Cortex of kidney (tissue), 1 donor: ENCODE measurements around the gene DEDD.

Source experiments
- DNase-seq: peaks from one replicate; lab custom pipeline; 2025; lab: John Stamatoyannopoulos, UW

Gene DEDD

DNA sequence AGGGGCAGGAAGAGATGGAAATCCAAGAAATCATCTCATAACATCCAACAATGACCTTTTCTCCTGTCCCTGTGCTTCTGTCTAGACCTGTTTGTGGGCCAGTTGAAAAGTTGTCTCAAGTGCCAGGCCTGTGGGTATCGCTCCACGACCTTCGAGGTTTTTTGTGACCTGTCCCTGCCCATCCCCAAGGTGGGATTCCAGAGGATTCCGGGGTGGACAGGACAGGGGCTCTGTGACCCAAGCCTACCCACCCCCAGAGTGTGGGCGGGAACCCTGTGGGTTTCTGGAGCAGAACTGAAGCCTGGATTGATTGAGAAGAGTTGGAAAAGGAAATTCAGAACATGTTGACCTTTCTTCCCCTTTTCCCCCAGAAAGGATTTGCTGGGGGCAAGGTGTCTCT is 31.3 kb upstream of the DEDD start:
- DNase-seq: no peak

DNA sequence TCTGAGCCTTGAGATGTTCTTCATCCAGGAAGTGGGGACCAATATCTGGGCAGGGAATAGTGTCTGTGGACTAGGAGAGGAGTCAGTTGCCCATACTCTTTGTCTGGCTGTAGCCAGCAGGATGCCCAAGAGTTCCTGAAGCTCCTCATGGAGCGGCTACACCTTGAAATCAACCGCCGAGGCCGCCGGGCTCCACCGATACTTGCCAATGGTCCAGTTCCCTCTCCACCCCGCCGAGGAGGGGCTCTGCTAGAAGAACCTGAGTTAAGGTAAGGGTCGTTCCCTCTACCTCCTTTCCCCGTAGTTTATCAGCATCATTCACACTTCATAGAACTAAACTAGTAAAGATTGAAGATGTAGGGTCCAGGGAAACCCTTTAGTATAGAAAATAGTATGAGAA is 30.3 kb upstream of the DEDD start:
- DNase-seq: no peak

DNA sequence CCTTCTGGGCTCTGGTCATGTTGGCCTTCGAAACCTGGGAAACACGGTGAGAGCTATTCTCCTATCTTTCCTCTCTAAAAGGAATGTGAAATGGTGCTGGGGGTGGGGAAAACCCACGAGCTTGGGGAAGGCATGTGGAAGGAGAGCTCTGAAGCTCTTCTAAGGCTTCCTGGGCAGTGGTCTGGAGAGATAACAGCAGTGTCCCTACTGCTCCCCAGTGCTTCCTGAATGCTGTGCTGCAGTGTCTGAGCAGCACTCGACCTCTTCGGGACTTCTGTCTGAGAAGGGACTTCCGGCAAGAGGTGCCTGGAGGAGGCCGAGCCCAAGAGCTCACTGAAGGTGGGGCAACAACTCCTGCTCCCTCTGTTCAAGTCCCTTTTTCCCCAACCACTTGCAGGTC is 29.6 kb upstream of the DEDD start:
- DNase-seq: no peak

DNA sequence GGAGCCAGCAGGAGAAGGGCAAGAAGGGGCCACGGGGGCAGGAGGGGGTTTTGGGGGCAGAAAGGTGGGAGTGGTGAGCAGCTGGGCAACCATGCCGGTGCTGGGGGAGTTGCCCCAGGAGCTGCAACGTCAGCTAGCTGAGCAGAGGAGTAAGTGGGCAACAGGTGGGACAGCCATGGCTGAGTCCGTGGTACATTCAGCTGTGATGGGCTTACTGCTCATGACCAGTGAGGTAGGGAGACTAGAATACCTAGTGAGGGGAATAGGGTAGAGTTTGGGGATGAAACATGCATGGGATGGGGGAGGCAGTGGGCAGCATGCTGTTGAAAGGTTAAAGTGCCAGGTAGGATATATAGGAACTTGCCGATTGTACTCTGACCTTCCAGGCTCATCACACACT is 29.2 kb upstream of the DEDD start:
- DNase-seq: no peak

DNA sequence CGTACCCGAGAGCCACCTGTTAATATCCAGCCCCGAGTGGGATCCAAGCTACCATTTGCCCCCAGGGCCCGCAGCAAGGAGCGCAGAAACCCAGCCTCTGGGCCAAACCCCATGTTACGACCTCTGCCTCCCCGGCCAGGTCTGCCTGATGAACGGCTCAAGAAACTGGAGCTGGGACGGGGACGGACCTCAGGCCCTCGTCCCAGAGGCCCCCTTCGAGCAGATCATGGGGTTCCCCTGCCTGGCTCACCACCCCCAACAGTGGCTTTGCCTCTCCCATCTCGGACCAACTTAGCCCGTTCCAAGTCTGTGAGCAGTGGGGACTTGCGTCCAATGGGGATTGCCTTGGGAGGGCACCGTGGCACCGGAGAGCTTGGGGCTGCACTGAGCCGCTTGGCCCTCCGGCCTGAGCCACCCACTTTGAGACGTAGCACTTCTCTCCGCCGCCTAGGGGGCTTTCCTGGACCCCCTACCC is 28.2 kb upstream of the DEDD start:
- DNase-seq: no peak

DNA sequence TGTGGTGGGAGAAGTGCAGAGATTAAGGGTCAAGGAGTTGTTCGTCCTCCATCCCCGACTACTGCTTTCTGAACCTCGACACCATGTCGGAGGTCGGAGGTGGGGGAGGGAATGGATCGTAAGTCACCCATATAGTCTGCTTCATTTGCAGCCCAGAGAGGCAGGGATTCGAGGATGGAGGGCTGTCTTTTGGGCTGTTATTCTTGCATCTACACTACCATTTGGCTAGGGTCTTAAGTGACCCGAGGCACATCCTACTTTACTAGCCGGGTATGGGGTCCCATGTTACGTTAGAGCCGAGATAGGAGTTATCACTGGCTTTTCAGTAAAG is 27.4 kb upstream of the DEDD start:
- no peak for DNase-seq

DNA sequence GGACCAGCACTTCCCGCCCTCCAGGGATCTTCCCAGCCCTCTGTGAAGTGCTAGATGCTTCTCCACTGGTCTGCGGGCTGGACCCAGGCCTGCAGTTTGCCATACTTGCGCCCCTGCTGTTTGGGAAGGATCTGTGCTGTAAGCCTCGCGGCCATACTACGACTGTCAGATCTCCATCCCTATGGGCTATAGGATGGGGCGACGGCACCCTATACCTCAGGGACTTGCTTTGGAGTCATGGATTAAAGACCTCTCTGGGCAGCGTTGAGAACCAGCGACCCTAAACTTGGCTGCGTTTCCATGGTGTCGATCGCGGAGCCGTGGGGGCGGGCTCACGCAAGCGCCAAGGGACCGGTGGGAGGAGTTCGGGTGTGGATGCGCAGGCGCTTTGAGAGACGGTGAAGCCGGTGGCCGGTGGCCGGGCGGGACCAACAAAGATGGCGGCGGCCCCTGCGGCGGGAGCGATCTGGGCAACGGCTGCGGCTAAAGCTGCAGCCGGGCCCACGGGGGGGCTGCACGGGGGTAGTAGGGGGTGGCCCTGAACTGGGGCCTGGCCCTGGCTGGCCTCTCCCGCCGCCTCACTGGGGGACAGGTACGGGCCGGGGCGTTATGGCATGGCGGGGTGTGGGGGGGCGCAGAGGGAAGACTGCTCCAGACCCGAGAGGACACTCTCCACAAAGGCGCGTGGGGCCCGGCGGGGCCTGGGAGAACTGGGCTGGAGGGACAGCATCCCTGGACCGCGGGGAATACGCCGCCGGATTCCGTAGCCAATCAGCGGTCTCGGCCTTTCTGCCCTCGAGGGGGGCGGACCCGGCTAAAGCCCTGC is 26.8 kb upstream of the DEDD start, which contains the start of gene USP21:
USP21 (plus strand) TSS at position 414 of the 826 bp plus-strand sequence. CDS start 1,141 bp downstream, outside the sequence.
- DNase-seq: peak; percentile 38

DNA sequence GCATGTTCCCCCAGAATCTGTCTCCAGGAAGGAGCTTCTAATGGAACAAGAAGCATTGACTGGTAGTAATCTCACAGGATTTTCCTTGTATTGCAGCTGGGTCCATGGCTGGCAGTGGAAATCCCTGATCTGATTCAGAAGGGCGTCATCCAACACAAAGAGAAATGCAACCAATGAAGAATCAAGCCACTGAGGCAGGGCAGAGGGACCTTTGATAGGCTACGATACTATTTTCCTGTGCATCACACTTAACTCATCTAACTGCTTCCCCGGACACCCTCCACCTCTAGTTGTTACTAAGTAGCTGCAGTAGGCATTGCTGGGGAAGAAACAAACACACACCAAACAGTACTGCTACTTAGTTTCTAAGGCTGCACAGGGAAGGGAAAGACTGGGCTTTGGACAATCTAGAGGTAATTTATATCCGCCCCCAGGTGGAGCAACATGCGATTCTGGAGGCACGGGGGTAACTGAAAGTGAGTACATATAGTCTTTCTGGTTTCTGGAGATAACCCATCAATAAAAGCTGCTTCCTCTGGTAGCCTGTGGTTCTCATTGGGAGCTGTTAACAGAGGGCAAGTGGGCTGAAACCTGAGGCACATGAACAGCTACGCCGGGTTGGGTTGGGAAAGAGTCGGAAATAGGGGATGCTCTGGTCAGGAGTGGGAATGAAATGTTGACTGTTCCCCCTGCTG is 26.0 kb upstream of the DEDD start:
- no peak for DNase-seq

DNA sequence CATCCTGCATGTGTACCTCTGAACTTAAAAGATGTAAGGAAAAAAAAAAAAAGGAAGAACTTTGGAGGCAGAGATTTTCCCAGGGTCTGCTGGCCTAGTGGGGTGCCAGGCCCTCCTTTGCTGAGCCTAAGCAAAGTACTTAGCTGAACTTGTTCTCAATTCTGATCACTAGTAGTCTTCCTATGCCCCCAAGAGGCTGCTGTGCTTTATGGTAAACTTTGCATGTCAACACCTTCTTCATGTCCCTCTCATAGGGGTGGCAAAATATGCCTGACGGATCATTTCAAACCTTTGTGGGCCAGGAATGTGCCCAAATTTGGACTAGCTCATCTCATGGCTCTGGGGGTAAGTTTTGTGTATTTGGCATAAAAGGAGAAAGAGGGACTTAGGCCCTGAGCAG is 25.4 kb upstream of the DEDD start:
- DNase-seq: no peak

DNA sequence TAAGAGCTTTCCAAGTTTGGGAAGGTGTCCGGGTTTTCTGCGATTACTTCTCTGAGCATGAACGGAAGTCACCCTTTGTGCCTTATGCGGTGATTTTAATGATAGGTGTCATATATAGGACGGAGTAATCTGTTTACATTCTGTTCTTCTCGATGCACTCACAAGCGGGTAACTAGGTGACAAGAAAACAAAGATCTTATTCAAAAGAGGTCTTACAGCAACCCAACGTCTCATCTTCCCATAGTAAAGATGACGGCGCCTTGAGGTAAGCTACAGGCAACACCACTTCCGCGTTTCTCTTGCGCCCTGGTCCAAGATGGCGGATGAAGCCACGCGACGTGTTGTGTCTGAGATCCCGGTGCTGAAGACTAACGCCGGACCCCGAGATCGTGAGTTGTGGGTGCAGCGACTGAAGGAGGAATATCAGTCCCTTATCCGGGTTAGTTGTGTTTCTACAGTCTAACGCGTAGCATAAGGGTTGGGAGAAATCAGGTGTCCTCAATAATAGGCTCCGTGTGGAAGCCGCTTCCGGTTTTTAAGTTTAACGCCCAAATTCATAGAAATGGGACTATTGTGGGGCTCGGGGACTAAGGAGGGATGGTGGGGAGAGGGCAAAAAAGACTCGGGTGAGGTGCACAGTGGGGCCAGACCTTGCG is 21.3 kb upstream of the DEDD start, which contains the start of gene UFC1:
UFC1 (plus strand) TSS at position 297 of the 656 bp plus-strand sequence; CDS start at position 317, 20 bp downstream.
- DNase-seq: no peak

DNA sequence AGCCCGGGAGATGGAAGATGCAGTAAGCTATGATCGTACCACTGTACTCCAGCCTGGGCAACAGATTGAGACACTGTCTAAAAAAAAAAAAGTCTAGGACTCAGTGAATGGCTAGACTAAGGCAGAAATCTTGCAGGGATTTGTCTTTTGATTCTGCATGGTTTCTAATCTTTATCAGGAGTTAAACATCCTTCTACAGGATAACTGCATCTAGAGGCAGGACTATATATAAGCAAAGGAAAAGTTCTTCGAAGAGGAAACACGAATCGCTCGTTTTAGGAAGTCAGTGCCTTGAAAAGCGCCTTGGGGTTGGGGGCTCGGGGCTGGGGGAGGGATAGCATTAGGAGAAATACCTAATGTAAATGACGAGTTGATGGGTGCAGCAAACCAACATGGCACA is 20.7 kb upstream of the DEDD start:
- no peak for DNase-seq

DNA sequence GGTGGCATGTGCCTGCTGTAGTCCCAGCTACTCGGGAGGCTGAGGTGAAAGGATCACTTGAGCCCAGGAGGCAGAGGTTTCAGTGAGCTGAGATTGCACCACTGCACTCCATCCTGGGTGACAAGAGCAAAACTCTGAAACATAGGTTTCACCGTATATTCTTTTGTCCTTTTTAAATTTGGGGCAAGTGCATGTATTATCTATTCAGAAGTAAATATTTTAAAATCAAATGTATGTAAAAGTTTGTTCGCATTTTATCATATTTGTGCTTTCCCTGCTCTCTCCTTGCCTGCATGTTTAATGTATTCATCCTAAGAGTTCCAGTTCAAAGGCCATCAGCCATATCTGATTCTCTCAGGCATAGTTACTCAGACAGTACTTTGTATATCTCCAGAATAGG is 13.4 kb upstream of the DEDD start:
- DNase-seq: no peak

DNA sequence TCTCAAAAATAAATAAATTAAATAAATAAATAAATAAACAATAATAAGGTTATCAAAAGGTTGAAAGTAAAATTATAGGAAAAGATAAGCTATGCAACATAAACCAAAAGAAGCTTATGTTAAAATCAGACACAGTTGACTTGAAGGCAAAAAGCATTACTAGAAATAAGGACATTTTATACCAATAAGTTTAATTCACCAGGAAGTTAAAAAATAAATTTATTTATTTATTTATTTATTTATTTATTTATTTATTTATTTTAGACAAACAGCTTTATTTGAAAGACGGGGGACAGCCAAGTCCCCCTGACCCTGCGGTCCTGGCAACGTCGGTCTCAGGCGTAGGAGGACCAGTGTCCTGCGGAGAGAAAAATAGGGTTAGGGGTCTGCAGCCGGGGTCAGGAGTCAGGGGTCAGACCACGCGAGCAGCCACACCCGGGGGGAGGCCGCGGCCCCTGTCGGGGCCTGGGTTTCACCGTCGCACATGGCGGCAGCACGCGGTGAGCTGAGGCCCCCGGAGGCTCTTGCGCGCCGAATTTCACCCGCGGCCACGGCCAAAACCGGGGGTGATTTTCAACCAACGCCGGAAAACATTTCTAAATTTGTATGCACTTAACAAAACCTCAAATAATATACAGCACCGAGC is 8.4 kb upstream of the DEDD start:
- DNase-seq: no peak

DNA sequence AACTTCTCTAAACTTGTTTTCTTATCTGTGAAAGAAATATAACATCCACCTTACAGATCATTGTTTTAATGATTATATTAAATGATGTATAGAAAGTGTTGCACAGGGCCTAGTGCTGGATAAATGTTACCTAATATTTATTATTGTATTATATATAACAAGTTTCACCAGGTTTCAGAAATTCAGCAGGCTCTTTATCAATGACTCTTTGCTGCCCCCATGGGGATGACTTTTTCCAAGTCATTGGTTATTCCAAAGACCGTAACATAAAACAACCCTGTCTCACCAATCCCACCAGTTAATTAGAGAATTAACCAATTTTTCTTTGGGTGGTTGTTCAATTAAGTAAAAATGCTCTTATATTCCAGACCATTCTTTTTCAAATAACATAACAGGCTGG is 7.3 kb upstream of the DEDD start:
- DNase-seq: no peak

DNA sequence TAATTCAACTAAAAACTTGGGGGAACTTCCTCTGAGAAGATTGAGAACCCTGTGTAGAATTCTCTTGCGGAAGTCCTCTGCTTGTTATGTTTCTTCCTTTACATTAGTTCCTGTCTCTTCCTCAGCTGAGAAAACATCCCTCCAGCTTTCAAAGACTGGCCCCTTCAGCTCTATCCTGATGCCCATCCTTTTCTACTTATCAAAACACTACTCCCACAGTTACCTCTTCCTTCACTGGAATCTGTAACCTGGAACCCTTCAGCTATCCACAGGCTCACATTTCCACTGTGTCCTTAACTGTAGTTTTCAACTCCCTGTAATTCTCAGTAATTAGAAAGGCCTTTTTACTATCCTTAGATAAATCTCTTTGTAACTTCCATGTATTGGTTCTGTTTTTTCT is 6.0 kb upstream of the DEDD start:
- no peak for DNase-seq

DNA sequence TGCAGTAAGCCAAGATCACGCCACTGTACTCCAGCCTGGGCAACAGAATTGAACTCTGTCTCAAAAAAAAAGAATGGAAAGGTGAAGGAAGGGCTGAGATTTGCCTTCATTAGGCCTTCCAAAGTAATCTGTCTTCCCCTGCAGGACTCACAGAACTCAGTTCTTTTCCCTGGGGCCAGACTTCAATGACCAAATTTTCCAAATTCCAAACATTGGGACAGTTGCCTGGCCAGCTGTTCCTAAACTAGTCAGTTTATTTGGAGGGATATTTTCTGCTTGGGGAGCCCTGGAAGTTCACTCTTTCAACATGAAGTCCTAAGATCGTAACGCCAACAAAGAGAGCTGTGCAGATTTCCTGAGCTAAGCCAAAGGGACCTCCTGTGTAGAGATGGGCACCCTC is 5.4 kb upstream of the DEDD start:
- DNase-seq: no peak

DNA sequence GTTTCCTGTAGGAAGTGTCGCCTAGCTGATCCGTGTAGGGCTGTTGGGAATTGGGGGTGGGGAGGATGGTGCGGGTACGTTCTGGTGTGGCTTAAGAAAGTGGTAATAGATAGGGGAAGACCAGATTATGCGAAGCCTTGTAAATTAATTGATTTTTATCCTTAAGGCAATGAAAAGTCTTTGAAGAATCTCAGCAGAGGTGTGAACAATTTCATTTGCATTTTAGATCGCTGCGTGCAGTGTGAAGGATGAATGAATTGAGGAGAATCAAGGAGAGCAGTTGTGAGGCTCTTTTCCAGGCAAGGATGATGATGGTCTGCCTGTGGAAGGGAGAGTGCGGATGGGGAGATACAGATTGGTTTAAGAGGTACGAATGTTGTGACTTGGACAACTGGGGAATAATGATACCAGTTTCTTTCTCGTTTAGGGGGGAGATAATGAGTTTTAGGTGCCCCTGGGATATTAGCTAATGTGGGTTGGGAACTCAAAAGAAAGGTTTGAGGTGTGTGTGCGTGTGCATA is 813 bp upstream of the DEDD start:
- DNase-seq: no peak

DNA sequence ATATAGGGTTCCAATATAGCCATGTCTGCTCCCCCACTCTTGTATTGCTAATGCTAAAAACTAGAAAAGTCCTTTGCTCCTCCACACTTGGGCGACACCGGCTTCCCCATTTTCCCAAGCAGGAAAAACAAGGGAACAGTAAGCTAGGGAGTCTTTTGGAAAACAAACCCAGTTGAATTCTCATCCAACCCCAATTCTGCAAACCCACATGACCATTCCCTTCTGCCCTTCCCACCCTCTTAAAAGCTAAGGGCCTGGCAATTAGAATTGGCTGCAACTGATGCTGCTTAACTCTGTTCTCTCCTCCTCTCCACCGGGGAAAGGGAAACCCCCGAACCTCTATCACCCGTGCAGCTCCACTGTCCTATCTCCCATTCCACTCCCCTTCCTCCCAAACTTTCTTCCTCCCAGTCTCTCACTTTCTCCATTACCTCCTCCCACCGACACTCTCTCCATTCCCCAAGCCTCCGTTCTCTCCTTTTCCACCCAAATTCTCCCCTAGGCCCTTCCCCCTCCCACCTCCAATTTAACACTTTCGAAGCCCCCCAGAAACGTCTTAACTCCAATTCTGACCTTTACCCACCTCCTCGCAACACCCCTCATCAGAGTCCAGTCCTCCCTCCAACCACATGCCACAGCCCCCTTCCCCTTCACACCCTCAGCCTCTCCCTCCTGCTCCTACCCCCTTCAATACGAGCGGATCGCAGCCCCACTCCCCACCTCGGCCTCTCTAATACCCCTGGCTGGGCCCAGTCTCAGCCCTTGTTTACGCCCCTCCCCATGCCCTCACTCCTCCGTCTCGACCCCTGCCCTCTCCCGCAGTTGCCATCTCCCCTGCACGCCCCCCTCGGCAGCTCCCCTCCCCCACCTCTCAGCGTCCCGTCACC is 701 bp downstream of the DEDD start:
- no peak for DNase-seq

DNA sequence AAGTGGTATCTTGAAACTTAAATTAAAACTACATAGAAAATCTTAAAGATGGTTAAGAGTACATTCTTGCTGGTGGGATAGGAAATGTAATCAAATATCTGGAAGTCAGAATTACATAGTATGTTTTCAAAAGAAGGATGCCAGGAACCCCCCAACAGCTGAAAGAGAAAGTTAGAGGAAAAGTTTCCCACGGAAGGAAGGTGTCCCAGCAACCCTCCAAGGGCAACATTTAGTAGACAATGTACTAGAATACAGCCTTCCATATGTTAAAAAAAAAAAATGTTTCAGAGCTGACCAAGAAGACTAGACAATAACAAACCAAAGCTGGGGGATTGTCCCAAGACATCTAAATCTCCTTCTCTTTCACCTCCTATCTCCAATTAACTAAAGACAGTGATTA is 2.2 kb downstream of the DEDD start:
- no peak for DNase-seq

DNA sequence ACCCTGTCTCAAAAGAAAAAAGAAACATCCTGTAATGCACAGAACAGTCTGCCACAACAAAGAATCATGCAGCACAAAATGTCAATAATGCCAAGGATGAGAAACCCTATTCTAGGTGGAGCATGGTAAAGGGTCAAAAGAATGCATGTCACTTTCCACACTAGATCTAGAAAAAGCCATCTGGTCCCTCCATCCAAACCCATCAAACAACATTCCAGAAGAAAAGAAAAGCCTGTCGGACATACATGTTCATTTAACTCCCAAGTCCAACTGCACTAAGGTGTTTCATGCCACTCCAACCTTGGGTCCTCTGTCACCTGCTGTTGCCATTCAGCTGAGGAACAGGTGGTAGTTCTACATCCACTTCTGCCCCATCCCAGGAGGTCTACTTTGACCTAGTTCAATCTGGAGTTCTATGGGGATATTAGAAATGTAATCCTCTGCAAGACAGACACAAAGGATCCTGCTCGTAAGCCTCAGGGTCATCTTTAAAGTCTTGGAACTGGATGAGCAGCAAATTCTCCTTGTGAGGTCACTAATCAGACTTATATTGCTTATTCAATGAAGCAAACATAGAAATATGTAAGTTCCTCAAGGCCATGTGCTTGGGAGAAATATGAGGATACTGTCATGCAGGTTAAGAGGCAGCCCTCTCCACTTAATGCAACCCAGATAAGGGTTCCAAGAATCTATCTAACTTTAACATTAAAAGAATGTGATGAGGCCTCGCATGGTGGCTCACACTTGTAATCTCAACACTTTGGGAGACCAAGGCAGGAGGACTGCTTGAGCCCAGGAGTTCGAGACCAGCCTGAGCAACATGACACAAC is 3.7 kb downstream of the DEDD start:
- DNase-seq: no peak
